ENCODE data around the gene ABHD15.

The ABHD15 gene

DNA sequence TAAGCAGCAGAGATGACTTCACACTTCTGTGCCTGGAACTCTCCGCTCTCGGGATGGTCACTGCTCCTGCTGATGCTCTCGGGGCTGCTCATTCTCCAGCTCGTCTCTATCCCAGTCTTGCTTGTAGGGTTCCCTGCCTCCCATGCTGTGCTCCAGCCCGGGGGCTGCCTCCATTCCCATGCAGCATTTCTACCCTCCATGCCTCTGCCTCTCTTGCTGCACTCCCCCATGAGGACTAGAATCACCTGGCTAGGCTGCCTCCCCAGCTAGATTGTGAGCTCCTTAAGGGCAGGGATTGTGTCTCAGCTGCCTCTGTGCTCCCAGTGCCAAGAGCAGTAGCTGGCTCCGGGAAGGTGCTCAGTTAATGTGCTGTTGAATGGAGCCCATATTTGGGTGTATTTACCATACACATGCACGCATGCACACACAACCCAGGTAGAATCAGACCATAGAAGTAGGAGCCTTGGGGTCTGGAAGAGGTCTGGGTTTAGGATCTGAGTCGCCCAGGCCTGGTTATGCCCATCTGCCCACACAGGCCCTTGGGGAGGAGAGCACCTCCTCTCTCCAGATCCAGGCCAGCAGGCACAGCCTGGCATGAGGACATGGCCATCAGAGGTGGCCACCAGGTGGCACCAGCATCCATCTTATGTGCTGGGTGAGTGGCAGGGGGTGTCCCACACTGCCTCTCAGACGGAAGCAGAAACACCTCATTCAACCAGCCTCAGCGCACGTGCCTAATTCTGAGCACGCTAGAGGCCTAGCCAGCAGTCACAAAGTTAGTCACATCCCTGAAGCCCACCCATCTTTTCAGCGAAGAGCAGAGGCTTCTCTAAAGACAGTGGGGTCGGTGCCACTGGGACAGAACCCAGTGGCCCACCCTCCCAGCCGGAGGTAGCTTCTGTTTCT lies 13.3 kb upstream of the ABHD15 start:
- Histone ChIP-seq H3K27me3 (replicated peaks; ENCODE audit: control insufficient read depth, insufficient read depth, low read length, poor library complexity, severe bottlenecking) (no peaks in the 10 kb centered on the region), H3K4me1 (ENCODE audit: control insufficient read depth, insufficient read depth, low read length, poor library complexity, severe bottlenecking) (peaks cover 18% of the 10 kb centered on the region), H3K4me3 (ENCODE audit: insufficient read depth, low read depth, low read length, poor library complexity, severe bottlenecking) (no peak overlapping the region), H3K36me3 (ENCODE audit: control insufficient read depth, insufficient read depth, low read length) (peaks cover 48% of the 10 kb centered on the region), H3K27ac (ENCODE audit: insufficient read depth, low read length, poor library complexity, severe bottlenecking) (peak overlapping the region; percentile 35), H3K9me3 (ENCODE audit: control insufficient read depth, low read length) (no peaks in the 10 kb centered on the region)
- DNase-seq: peak; percentile 78 to 83 (median 80)

DNA sequence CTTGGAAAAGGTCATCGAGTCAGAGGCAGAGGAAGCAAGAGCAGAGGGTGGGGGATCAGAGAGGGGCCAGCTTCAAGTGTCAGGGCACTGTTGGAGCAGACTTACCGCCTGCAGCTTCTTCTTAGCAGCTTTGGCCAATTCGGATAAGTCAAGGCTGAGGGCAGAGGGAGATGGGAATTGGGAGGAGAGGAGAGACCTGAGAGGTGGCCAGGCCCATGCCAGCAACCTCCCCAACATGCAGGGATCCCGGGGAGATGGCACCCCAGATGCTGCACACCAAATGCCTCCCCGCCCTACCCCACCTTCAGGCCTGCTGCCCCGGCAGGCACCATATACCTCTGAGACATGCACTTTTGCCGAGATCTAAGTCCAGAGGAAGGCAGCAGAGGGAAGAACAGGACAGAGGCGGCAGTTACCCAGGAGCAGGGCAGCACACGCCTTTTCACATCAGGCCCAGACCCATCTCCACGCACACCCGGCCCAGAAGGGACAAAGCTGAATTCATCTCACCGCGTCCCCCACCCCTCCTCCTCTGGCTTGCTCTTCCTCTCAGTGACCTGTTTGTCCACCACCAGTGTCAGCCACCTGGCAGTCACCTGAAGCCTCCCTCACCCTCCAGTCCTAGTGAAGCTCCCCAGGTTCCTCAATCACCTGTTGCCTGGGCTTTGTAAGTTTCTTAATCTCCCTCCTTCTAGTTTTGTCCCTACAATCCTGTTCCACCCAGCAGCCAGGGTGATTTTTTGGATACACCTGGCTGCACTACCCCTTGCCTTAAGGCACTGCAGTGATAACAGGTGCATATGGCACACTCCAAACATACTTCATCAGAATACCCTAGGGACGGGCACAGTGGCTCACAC lies 12.0 kb upstream of the ABHD15 start:
- peaks cover 61% of the 10 kb centered on the region for H3K36me3 ChIP-seq (ENCODE audit: control insufficient read depth, insufficient read depth, low read length)
- H3K27me3 ChIP-seq (replicated peaks; ENCODE audit: control insufficient read depth, insufficient read depth, low read length, poor library complexity, severe bottlenecking): no peaks in the 10 kb centered on the region
- DNase-seq: no peak
- no peak overlapping the region for H3K27ac ChIP-seq (ENCODE audit: insufficient read depth, low read length, poor library complexity, severe bottlenecking)
- H3K9me3 ChIP-seq (ENCODE audit: control insufficient read depth, low read length): no peaks in the 10 kb centered on the region
- H3K4me3 ChIP-seq (ENCODE audit: insufficient read depth, low read depth, low read length, poor library complexity, severe bottlenecking): no peak overlapping the region
- H3K4me1 ChIP-seq (ENCODE audit: control insufficient read depth, insufficient read depth, low read length, poor library complexity, severe bottlenecking): peaks cover 6% of the 10 kb centered on the region

- no peak overlapping the region for H3K4me3 ChIP-seq (ENCODE audit: insufficient read depth, low read depth, low read length, poor library complexity, severe bottlenecking)
- H3K27ac ChIP-seq (ENCODE audit: insufficient read depth, low read length, poor library complexity, severe bottlenecking): no peak overlapping the region
- no peaks in the 10 kb centered on the region for H3K9me3 ChIP-seq (ENCODE audit: control insufficient read depth, low read length)
- peaks cover 8% of the 10 kb centered on the region for H3K4me1 ChIP-seq (ENCODE audit: control insufficient read depth, insufficient read depth, low read length, poor library complexity, severe bottlenecking)
- no peak for DNase-seq
- peaks cover 56% of the 10 kb centered on the region for H3K36me3 ChIP-seq (ENCODE audit: control insufficient read depth, insufficient read depth, low read length)
- no peaks in the 10 kb centered on the region for H3K27me3 ChIP-seq (replicated peaks; ENCODE audit: control insufficient read depth, insufficient read depth, low read length, poor library complexity, severe bottlenecking)
These were observed 10.8 kb upstream of the ABHD15 start for GRCh38 chr17:29577385-29578211.

GRCh38 chr17:29577001-29577370 lies 10.1 kb upstream of the ABHD15 start:
- peaks cover 50% of the 10 kb centered on the region for H3K36me3 ChIP-seq (ENCODE audit: control insufficient read depth, insufficient read depth, low read length)
- no peak overlapping the region for H3K4me3 ChIP-seq (ENCODE audit: insufficient read depth, low read depth, low read length, poor library complexity, severe bottlenecking)
- peaks cover 8% of the 10 kb centered on the region for H3K4me1 ChIP-seq (ENCODE audit: control insufficient read depth, insufficient read depth, low read length, poor library complexity, severe bottlenecking)
- no peak for DNase-seq
- H3K27me3 ChIP-seq (replicated peaks; ENCODE audit: control insufficient read depth, insufficient read depth, low read length, poor library complexity, severe bottlenecking): no peaks in the 10 kb centered on the region
- H3K9me3 ChIP-seq (ENCODE audit: control insufficient read depth, low read length): no peaks in the 10 kb centered on the region
- H3K27ac ChIP-seq (ENCODE audit: insufficient read depth, low read length, poor library complexity, severe bottlenecking): no peak overlapping the region

DNA sequence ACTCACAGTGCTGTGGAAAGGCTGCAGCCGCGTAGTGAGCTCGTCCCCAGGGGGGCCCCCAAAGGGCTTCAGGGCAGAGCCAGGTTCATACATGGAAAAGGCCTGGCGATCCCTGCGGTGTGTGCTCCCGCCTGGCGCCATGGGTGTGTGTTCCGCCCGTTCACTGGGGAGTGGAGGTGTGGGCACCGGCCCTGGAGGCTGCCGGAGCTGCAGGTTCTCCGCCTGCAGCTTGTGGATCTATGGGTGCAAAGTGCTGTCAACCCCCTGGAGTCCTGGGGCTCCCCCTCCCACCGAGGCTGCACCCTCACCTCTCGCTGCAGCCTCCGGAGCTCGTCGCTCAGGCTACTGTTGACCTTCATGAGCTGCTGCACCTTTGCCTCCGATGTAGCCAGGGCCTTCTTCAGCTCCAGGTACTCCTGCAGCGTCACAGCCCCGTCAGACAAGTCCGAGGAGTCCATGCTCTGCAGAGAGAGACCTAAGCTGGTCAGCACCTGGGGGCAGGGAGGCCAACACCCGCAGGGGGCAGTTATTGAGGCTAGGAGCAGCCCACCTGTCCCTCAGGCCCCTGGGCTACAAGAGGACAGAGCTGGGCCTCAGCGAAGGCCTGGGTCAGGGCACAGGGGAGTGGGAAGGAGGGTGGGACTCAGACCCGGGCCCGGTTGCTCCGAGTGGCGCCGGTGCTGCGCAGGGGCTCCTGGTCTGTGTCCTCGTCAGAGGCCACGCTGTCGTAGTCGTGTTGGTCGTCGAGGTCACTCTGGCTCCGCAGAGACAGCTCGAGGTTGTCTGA lies 9.6 kb upstream of the ABHD15 start:
- Histone ChIP-seq H3K9me3 (ENCODE audit: control insufficient read depth, low read length) (no peaks in the 10 kb centered on the region), H3K4me3 (ENCODE audit: insufficient read depth, low read depth, low read length, poor library complexity, severe bottlenecking) (no peak overlapping the region), H3K36me3 (ENCODE audit: control insufficient read depth, insufficient read depth, low read length) (peaks cover 49% of the 10 kb centered on the region), H3K27ac (ENCODE audit: insufficient read depth, low read length, poor library complexity, severe bottlenecking) (no peak overlapping the region), H3K27me3 (replicated peaks; ENCODE audit: control insufficient read depth, insufficient read depth, low read length, poor library complexity, severe bottlenecking) (no peaks in the 10 kb centered on the region), H3K4me1 (ENCODE audit: control insufficient read depth, insufficient read depth, low read length, poor library complexity, severe bottlenecking) (peaks cover 8% of the 10 kb centered on the region)
- DNase-seq: no peak

GRCh38 chr17:29575511-29576213 lies 8.8 kb upstream of the ABHD15 start:
- no peak for DNase-seq
- Histone ChIP-seq H3K36me3 (ENCODE audit: control insufficient read depth, insufficient read depth, low read length) (peaks cover 49% of the 10 kb centered on the region), H3K4me3 (ENCODE audit: insufficient read depth, low read depth, low read length, poor library complexity, severe bottlenecking) (no peak overlapping the region)

GRCh38 chr17:29574732-29575510 lies 8.1 kb upstream of the ABHD15 start:
- H3K27me3 ChIP-seq (replicated peaks; ENCODE audit: control insufficient read depth, insufficient read depth, low read length, poor library complexity, severe bottlenecking): no peaks in the 10 kb centered on the region
- no peaks in the 10 kb centered on the region for H3K9me3 ChIP-seq (ENCODE audit: control insufficient read depth, low read length)
- peaks cover 49% of the 10 kb centered on the region for H3K36me3 ChIP-seq (ENCODE audit: control insufficient read depth, insufficient read depth, low read length)
- no peak for DNase-seq
- H3K4me3 ChIP-seq (ENCODE audit: insufficient read depth, low read depth, low read length, poor library complexity, severe bottlenecking): no peak overlapping the region
- peaks cover 3% of the 10 kb centered on the region for H3K4me1 ChIP-seq (ENCODE audit: control insufficient read depth, insufficient read depth, low read length, poor library complexity, severe bottlenecking)
- no peak overlapping the region for H3K27ac ChIP-seq (ENCODE audit: insufficient read depth, low read length, poor library complexity, severe bottlenecking)

More at GRCh38 chr17:29575511-29576213, 8.8 kb upstream of the ABHD15 start:
- Histone ChIP-seq H3K27me3 (replicated peaks; ENCODE audit: control insufficient read depth, insufficient read depth, low read length, poor library complexity, severe bottlenecking) (no peaks in the 10 kb centered on the region), H3K27ac (ENCODE audit: insufficient read depth, low read length, poor library complexity, severe bottlenecking) (no peak overlapping the region), H3K9me3 (ENCODE audit: control insufficient read depth, low read length) (no peaks in the 10 kb centered on the region), H3K4me1 (ENCODE audit: control insufficient read depth, insufficient read depth, low read length, poor library complexity, severe bottlenecking) (peaks cover 8% of the 10 kb centered on the region)

- H3K36me3 ChIP-seq (ENCODE audit: control insufficient read depth, insufficient read depth, low read length): peaks cover 49% of the 10 kb centered on the region
- H3K27ac ChIP-seq (ENCODE audit: insufficient read depth, low read length, poor library complexity, severe bottlenecking): no peak overlapping the region
- H3K27me3 ChIP-seq (replicated peaks; ENCODE audit: control insufficient read depth, insufficient read depth, low read length, poor library complexity, severe bottlenecking): no peaks in the 10 kb centered on the region
- no peak overlapping the region for H3K4me3 ChIP-seq (ENCODE audit: insufficient read depth, low read depth, low read length, poor library complexity, severe bottlenecking)
- H3K9me3 ChIP-seq (ENCODE audit: control insufficient read depth, low read length): no peaks in the 10 kb centered on the region
- peaks cover 5% of the 10 kb centered on the region for H3K4me1 ChIP-seq (ENCODE audit: control insufficient read depth, insufficient read depth, low read length, poor library complexity, severe bottlenecking)
- DNase-seq: no peak
These were observed 7.3 kb upstream of the ABHD15 start for GRCh38 chr17:29573871-29574731.
